ENCODE results near the gene C6orf132. TPM values are rescaled to one million over a fixed set of nuclear protein-coding genes. Genes with fewer than 3 reads are reported as not detected.

C6orf132 gene
- total and polyA plus RNA-seq, 9 of the 15 experiments (the other 6 are each of a cell fraction or from before 2014, with no cell fraction given), result 0.06 to 0.35 (median 0.14) TPM

DNA sequence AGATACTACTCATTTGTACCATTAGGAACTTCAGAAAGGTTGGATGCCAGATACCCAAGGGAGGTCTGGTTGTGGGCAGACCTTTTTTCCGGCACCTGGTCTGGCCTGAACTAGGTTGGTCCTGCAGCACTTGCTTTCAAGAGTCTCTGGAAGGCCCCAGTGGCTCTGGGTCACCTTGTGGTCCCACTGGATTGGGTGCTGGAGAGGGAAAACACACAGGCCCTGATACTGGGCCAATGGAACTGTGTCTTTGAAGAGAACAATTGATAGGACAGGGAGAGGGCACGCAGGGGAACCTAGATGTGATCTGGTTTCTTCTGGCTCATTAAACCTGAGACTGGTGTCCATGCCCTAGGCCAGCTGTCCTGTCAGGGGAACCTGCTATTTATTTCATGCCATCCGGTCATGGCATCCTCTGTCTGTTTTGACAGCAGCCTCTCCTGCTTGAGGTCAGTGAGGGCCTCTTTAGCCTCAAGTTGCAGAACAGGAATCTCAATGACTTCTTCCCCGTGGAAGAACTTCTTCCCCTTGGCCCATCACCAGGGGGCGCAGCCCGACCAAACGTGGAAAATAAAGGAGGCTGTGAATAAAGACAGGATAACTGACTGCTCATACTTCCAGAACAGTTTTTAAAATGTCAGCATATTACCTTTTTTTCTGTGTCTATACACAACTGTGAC, 67.1 kb downstream of the C6orf132 start:
- no peaks in the 10 kb centered on the region for H3K9me3 ChIP-seq (replicated peaks; ENCODE audit: control insufficient read depth, insufficient read depth, low read depth, low read length)
- ATAC-seq (peak; percentile 90), DNase-seq (ENCODE audit: extremely low read depth in 1 of 4, low spot score in 3 of 4) (peak; percentile 70 to 86 (median 77)), FAIRE-seq (peak; percentile 92)
- ChIA-PET CTCF (ENCODE audit: low intra/inter-chr PET ratio) (interaction anchor here (0.7 to 5.3 kb wide), 11 partner anchors 10 to 824 kb away, joined by 3 to 77 read pairs (median 6); partner anchors contain the start of gene MRPS10), POLR2A (no interaction called here)
- H4K20me1 ChIP-seq (replicated peaks; ENCODE audit: control insufficient read depth, insufficient read depth, low read length), result no peaks in the 10 kb centered on the region
- peaks cover 77% of the 10 kb centered on the region for H3K36me3 ChIP-seq (ENCODE audit: control insufficient read depth, insufficient read depth, low read length)
- H3K9me1 ChIP-seq (ENCODE audit: control insufficient read depth, insufficient read depth, low read length), result no peaks in the 10 kb centered on the region
- H3K4me2 ChIP-seq (ENCODE audit: insufficient read depth, low read length), result no peak overlapping the region
- no TSS peak for BruUV-seq (replicated peaks)
- no peaks in the 10 kb centered on the region for H3K79me2 ChIP-seq (ENCODE audit: control insufficient read depth, insufficient read depth, low read length)
- H3K4me1 ChIP-seq (replicated peaks in 1 of 2; ENCODE audit: control insufficient read depth in 2 of 2, insufficient read depth in 2 of 2, low read length in 2 of 2), result no peaks in the 10 kb centered on the region
- intact Hi-C loops (cut with micrococcal nuclease), result loop anchor here (1.0 to 2.0 kb wide), 5 partner anchors 29 to 155 kb away; no protein-coding TSS in a partner anchor
- in situ Hi-C loops (cut with MboI), result loop anchor here (5.0 kb wide), 2 partner anchors 87 to 142 kb away; partner anchors contain the start of gene MRPS10
- H3K9ac ChIP-seq (ENCODE audit: insufficient read depth in 1 of 2, low read depth in 2 of 2, low read length in 2 of 2), result no peak overlapping the region
- no peak overlapping the region for H2AFZ ChIP-seq (ENCODE audit: low read depth, low read length)
- no peaks in the 10 kb centered on the region for H3K27me3 ChIP-seq (ENCODE audit: control insufficient read depth in 2 of 2, insufficient read depth in 2 of 2, low read length in 2 of 2)
- H3K27ac ChIP-seq (ENCODE audit: extremely low read depth, low read depth, low read length), result no peak overlapping the region
- no peak overlapping the region for H3K4me3 ChIP-seq
- 19% methylated on average over 6 of the region's 7 CpGs for WGBS (ENCODE audit: insufficient coverage, low coverage, missing lambda C conversion rate)
- TF ChIP-seq BCOR (IDR thresholded peaks at IDR 0.05) (no peak), GABPA (tag; conservative IDR thresholded peaks at IDR 0.05; ENCODE audit: low read depth) (no peak), DDX20 (tag; IDR thresholded peaks at IDR 0.05; ENCODE audit: low read depth) (no peak), CC2D1A (IDR thresholded peaks at IDR 0.05) (peak; percentile 68; the same call in 1 of the 2 replicates), ASH1L (IDR thresholded peaks at IDR 0.05; ENCODE audit: borderline replicate concordance, low read depth, partially characterized antibody) (no peak), NCOA4 (IDR thresholded peaks at IDR 0.05; ENCODE audit: partially characterized antibody) (no peak), SIN3A (IDR thresholded peaks at IDR 0.05; ENCODE audit: borderline replicate concordance in 2 of 2, control insufficient read depth in 1 of 2, low read depth in 2 of 2, low read length in 2 of 2) (no peak), HDAC8 (tag; IDR thresholded peaks at IDR 0.05) (no peak), XRCC4 (IDR thresholded peaks at IDR 0.05; ENCODE audit: extremely low read depth, insufficient read depth, insufficient read length) (no peak)
- TF ChIP-seq, protein P1, sequence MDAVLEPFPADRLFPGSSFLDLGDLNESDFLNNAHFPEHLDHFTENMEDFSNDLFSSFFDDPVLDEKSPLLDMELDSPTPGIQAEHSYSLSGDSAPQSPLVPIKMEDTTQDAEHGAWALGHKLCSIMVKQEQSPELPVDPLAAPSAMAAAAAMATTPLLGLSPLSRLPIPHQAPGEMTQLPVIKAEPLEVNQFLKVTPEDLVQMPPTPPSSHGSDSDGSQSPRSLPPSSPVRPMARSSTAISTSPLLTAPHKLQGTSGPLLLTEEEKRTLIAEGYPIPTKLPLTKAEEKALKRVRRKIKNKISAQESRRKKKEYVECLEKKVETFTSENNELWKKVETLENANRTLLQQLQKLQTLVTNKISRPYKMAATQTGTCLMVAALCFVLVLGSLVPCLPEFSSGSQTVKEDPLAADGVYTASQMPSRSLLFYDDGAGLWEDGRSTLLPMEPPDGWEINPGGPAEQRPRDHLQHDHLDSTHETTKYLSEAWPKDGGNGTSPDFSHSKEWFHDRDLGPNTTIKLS (IDR thresholded peaks at IDR 0.05; ENCODE audit: borderline replicate concordance, low read depth), result no peak
- TF ChIP-seq, protein P2, sequence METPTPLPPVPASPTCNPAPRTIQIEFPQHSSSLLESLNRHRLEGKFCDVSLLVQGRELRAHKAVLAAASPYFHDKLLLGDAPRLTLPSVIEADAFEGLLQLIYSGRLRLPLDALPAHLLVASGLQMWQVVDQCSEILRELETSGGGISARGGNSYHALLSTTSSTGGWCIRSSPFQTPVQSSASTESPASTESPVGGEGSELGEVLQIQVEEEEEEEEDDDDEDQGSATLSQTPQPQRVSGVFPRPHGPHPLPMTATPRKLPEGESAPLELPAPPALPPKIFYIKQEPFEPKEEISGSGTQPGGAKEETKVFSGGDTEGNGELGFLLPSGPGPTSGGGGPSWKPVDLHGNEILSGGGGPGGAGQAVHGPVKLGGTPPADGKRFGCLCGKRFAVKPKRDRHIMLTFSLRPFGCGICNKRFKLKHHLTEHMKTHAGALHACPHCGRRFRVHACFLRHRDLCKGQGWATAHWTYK (CRISPR knock-in tag; IDR thresholded peaks at IDR 0.05), result no peak
- TF ChIP-seq, protein P3, sequence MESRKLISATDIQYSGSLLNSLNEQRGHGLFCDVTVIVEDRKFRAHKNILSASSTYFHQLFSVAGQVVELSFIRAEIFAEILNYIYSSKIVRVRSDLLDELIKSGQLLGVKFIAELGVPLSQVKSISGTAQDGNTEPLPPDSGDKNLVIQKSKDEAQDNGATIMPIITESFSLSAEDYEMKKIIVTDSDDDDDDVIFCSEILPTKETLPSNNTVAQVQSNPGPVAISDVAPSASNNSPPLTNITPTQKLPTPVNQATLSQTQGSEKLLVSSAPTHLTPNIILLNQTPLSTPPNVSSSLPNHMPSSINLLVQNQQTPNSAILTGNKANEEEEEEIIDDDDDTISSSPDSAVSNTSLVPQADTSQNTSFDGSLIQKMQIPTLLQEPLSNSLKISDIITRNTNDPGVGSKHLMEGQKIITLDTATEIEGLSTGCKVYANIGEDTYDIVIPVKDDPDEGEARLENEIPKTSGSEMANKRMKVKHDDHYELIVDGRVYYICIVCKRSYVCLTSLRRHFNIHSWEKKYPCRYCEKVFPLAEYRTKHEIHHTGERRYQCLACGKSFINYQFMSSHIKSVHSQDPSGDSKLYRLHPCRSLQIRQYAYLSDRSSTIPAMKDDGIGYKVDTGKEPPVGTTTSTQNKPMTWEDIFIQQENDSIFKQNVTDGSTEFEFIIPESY (CRISPR knock-in tag; IDR thresholded peaks at IDR 0.05), result no peak
- TF ChIP-seq, protein P4, sequence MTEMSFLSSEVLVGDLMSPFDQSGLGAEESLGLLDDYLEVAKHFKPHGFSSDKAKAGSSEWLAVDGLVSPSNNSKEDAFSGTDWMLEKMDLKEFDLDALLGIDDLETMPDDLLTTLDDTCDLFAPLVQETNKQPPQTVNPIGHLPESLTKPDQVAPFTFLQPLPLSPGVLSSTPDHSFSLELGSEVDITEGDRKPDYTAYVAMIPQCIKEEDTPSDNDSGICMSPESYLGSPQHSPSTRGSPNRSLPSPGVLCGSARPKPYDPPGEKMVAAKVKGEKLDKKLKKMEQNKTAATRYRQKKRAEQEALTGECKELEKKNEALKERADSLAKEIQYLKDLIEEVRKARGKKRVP (CRISPR knock-in tag; IDR thresholded peaks at IDR 0.05), result no peak

Data from K562 (cell line).